SU-DHL-6 (cell line): ENCODE measurements around the gene FPGS.

ENCODE experiments used
- EZH2phosphoT487 ChIP-seq: fragments of 200-600 bp; sonication (generic), shearing (Covaris generic); conservative IDR thresholded peaks from 2 replicates; pipeline ENCODE4 v1.6.1; 2018; ENCODE audit warnings: mild to moderate bottlenecking, antibody characterized with exemption, low read length, moderate library complexity, mixed read lengths
- TF ChIP-seq, protein P1 (sequence below): fragments of 200-600 bp; sonication (generic); IDR thresholded peaks from one replicate; pipeline ENCODE4 v1.5.1; 2017; ENCODE audit warnings: antibody characterized with exemption, mild to moderate bottlenecking, low read length, moderate library complexity; ENCODE audit not compliant: insufficient read depth, poor library complexity, severe bottlenecking

DNA sequence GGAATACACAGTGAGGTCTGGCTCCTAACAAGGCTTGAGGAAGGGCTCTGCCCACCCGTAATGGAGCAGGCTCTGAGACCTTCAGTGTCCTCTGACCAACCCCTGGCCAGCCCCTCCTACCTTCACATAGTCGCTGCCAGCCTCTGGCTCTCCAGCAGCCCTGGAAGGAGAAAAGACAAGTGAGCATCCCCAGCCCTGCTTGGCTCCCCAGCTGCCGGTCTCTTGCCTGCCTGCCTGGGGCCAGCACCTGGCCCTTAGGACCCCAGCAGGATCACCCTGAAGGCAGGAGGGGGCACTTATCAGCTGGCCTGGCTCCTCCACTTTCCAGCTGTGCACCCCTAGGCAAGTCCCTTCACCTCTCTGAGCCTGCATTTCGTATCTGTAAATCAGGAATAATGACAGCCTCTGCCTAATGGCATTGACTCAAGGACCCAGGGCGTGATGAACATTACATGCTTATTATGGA, 41.2 kb upstream of the FPGS start:
- TF ChIP-seq, protein P1, sequence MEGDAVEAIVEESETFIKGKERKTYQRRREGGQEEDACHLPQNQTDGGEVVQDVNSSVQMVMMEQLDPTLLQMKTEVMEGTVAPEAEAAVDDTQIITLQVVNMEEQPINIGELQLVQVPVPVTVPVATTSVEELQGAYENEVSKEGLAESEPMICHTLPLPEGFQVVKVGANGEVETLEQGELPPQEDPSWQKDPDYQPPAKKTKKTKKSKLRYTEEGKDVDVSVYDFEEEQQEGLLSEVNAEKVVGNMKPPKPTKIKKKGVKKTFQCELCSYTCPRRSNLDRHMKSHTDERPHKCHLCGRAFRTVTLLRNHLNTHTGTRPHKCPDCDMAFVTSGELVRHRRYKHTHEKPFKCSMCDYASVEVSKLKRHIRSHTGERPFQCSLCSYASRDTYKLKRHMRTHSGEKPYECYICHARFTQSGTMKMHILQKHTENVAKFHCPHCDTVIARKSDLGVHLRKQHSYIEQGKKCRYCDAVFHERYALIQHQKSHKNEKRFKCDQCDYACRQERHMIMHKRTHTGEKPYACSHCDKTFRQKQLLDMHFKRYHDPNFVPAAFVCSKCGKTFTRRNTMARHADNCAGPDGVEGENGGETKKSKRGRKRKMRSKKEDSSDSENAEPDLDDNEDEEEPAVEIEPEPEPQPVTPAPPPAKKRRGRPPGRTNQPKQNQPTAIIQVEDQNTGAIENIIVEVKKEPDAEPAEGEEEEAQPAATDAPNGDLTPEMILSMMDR = no peak
- no peak for TF ChIP-seq EZH2phosphoT487
